Choroid plexus epithelial cell (primary cell): ENCODE data around the gene TTLL1.
"Not testable (repeated sequence)": the region's sequence is repeated elsewhere in the genome, so short reads cannot be mapped to it uniquely, and the experiment has no call there.

Experiments
- DNase-seq: peaks from one replicate; pipeline ENCODE4 v3.0.0-alpha.2; 2010; ENCODE audit warnings: low read depth
- H3K4me3 ChIP-seq: 2 replicates; pipeline ENCODE4 v1.5.1; 2011; ENCODE audit warnings: low read depth, mild to moderate bottlenecking, control low read depth, low read length, moderate library complexity
- TF ChIP-seq, protein P1 (sequence below): conservative IDR thresholded peaks from 2 replicates; pipeline ENCODE4 v1.5.1; 2011; ENCODE audit warnings: low read depth, mild to moderate bottlenecking, control low read depth, inconsistent platforms, low read length, moderate library complexity

The TTLL1 gene

DNA sequence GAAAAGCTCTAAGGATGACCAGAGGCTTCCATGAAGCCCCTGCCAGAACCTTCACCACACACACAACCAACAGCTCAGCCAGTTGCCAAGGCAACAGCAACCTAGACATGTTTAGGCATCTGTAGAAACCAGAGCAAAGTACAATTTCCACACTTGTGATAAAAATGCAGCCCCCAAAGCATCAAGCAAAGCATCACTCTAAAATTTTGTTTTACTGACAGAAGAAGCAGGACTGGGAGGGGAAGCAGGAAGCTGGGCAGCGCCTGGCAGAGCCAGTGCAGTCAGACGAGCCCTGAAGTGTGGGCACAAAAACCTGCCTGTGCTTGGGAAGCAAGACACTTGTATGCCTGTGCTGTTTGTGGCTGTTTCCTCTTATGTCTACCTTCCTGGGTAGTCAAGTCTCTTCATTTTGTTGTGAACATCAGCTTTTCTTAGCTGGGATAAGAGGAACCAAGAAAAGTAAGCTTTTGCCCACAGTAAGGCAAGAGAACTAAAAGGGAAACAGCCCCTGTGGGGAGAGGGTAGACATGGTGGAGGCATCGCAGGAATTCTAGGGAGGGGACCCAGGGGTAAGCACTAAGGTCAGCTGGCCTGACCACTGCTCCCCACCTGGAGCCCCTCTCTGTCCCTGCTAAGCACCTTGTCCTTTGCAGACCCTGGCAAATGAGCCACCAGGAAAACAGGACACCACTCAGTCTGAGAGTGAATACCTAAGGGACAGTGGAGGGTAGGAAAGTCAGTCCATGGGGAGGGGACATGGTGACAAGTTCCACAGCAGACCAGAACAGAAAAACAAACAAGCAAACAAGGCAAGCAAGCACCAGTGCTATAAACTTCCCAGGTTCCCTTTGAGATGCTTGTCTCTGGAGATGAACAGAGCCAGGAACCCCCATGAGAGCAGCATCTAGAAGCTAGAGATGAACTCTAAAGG lies 87.7 kb downstream of the TTLL1 start:
- TF ChIP-seq, protein P1, sequence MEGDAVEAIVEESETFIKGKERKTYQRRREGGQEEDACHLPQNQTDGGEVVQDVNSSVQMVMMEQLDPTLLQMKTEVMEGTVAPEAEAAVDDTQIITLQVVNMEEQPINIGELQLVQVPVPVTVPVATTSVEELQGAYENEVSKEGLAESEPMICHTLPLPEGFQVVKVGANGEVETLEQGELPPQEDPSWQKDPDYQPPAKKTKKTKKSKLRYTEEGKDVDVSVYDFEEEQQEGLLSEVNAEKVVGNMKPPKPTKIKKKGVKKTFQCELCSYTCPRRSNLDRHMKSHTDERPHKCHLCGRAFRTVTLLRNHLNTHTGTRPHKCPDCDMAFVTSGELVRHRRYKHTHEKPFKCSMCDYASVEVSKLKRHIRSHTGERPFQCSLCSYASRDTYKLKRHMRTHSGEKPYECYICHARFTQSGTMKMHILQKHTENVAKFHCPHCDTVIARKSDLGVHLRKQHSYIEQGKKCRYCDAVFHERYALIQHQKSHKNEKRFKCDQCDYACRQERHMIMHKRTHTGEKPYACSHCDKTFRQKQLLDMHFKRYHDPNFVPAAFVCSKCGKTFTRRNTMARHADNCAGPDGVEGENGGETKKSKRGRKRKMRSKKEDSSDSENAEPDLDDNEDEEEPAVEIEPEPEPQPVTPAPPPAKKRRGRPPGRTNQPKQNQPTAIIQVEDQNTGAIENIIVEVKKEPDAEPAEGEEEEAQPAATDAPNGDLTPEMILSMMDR = no peak
- peak; percentile 63 for DNase-seq
- H3K4me3 ChIP-seq = peak overlapping the region; percentile 8

DNA sequence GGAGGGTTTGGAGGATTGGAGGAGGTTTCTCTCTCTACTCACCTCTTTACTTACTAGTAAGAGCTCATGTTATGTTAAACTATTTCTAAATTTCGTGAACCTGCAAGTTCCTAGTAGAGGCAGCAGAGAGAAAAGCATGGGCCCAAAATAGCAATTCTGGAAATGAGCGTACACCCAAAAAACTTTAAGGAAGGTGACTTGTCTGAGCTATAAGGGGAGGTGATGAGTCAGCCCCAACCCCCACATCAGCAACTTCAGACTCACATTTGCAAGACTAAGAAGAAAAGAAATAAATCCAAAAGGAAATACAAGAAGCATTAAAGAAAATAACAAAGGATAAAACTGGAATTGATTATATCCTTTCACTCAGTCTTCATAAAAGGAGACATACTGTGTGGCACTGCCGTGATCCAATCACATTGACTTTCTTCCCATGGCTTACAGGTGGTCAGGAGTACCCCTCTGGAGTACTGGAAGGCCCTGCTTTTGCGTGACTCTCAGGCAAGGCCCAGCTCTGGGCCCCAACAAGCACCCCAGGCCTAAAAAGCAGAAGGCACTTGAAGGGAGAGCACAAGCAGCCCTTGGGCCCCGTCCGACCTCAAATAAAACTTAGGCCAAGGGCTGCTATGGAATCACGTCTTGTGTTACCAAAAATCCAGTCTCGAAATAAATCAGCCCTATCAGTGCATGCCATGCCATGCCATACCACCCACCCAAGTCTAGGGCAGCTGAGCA lies 88.6 kb downstream of the TTLL1 start:
- H3K4me3 ChIP-seq = no peak overlapping the region
- no peak for DNase-seq
- TF ChIP-seq, protein P1 = no peak

DNA sequence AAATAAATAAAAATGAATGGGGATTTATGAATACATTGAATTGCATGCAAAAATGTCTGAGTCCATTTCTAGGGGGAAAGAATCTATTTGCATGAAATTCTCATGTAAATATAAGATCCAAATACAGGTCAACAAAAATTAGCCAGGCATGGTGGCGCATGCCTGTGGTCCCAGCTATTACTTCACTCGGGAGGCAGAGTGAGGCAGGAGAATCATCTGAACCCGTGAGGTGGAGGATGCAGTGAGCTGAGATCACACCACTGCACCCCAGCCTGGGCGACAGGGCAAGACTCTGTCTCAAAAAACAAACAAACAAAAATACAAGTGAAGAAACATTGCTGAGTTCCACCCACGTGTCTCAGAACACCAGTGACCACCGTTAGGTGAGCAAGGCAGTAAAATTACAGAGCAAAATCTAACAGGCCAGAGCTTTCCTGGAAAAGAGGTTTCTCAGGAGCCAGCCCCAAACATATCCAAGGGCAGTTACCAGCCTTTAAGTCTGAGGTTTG lies 91.6 kb downstream of the TTLL1 start:
- TF ChIP-seq, protein P1 = no peak
- peak; percentile 51 for DNase-seq
- H3K4me3 ChIP-seq = no peak overlapping the region

DNA sequence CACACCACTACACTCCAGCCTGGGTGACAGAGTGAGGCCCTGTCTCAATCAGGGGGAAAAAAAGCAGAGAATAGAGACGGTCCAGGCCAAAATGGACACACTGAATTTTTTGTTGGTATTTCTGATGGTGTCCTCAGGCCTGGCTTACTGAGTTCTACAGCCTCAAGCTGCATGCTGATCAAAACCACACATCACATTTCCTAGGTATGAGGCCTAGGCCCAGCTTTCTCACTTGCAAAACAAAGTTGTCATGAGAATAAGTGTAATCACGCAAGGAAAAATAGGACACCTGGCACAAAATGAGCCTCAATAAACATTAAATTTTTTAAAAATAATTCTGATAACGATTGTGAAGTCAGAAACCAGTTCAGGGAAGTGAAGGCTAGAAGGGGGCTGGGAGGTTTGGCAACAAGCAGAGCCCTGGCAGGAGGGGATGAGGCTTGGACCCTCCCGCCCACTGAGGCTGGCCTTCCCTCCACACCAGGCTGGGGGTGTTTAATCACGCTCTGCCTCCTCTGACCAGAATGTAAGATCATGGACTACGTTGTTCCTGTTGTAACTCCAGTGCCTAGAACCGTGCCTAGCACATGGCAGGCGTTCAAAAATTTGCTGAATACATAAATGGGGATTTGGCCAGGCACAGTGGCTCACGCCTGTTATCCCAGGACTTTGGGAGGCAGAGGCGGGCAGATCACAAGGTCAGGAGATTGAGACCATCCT lies 92.4 kb downstream of the TTLL1 start:
- no peak overlapping the region for H3K4me3 ChIP-seq
- no peak for DNase-seq
- TF ChIP-seq, protein P1 = no peak

DNA sequence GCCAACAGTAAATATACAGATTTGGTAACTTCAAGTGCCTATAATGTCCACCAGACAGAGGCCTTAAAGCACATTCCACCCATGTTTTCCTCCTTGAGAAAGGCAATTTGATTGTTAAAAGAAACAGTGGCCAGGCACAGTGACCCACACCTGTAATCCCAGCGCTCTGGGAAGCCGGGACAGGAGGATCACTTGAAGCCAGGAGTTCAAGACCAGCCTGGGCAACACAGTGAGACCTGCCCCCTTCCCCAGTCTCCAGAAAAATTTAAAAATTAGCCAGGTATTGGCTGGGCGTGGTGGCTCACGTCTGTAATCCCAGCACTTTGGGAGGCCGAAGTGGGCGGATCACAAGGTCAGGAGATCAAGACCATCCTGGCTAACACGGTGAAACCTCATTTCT lies 93.5 kb downstream of the TTLL1 start:
- not testable (repeated sequence) for DNase-seq, H3K4me3 ChIP-seq

DNA sequence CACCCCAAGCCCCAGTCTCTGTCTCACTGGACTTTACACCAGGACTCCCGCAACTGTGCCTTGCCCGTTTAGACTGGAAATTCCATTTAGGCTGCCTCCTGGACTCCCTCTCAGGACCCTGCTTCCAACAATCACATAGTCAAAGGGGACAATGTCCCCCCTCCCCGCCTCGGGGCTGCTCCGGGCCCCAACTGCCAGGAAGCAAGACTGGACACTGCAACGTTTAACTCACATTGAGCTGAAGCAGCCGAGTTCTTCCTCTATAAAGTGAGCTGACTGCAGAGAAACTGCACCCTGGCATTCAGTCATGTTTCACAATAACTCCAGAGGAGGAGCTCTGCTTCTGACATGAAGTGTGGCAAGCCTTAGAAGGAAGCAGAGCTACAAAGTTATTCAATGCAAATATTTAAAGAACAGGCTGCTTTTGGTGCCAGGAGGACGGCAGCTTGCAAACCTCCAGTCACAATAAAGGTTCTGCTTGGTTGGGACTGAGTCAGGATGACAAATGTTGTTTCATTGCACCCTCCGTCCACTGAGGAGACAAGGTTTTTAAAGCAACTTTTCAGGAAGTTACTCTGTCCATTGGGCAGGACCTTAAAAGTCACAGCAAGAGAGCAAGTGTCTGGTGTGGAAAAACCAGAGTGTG lies 94.2 kb downstream of the TTLL1 start:
- H3K4me3 ChIP-seq = peak overlapping the region; percentile 8

More for the DNA sequence above, 94.2 kb downstream of the TTLL1 start:
- TF ChIP-seq, protein P1 = peak; percentile 16
- DNase-seq = peak; percentile 93
